Measurements from ENCODE around the gene ERVH48-1. TPM values are rescaled to one million over a fixed set of nuclear protein-coding genes. Genes with fewer than 3 reads are reported as not detected.
A peak's percentile ranks its signal among the peaks of the same experiment; 100 is the strongest.

Gene ERVH48-1
- total and polyA plus RNA-seq, 2 of the 8 experiments (the other 6 are each of a cell fraction or from before 2014, with no cell fraction given): 4.2 to 17.7 TPM

- no peaks in the 10 kb centered on the region for H3K79me1 ChIP-seq (ENCODE audit: low read depth, low read length)
- H3K9me3 ChIP-seq (ENCODE audit: insufficient read depth in 2 of 2, low read depth in 1 of 2, low read length in 1 of 2): no peaks in the 10 kb centered on the region
- no peak overlapping the region for H3K23ac ChIP-seq (ENCODE audit: insufficient read length)
- H2AFZ ChIP-seq (ENCODE audit: low read length): no peak overlapping the region
- H3K18ac ChIP-seq (ENCODE audit: extremely low read depth, low read length): peak overlapping the region; percentile 21
- no peaks in the 10 kb centered on the region for H3K36me3 ChIP-seq (ENCODE audit: control insufficient read depth in 2 of 4, insufficient read depth in 4 of 4, low read length in 3 of 4)
- H2BK120ac ChIP-seq (replicated peaks; ENCODE audit: low read depth, low read length): peak overlapping the region; percentile 96
- peak overlapping the region; percentile 12 to 55; a peak in 2 of 4 replicates for H3K4me2 ChIP-seq (ENCODE audit: insufficient read depth in 1 of 2, low read depth in 2 of 2, low read length in 2 of 2)
- H2BK5ac ChIP-seq (ENCODE audit: low read depth, low read length): peak overlapping the region; percentile 98
- DNase-seq (ENCODE audit: low read depth in 1 of 2, low spot score in 2 of 2) (peak; percentile 67 to 82), FAIRE-seq (peak; percentile 63)
- H2BK12ac ChIP-seq (ENCODE audit: low read depth, low read length): peak overlapping the region; percentile 30; the same call in 1 of the 2 replicates
- no peaks in the 10 kb centered on the region for H3K23me2 ChIP-seq (ENCODE audit: low read depth, low read length)
- 14% methylated on average over 11 of the region's 13 CpGs; no CpG with 5 or more reads in 1 of the 2 experiments for WGBS, 2 experiments (ENCODE audit: extremely low coverage in 1 of 2, insufficient coverage in 1 of 2, insufficient read length in 1 of 2, insufficient replicate concordance in 2 of 2, low coverage in 1 of 2, low lambda C conversion rate in 2 of 2, missing lambda C conversion rate in 1 of 2)
- H3K4me3 ChIP-seq (ENCODE audit: extremely low read depth in 1 of 4, insufficient read depth in 2 of 4, low read depth in 3 of 4, low read length in 4 of 4): peak overlapping the region in 1 of 4 experiments; percentile 26; a peak in 1 of 8 replicates
- H4K8ac ChIP-seq (ENCODE audit: extremely low read depth, insufficient read depth, low read length): no peak overlapping the region
- peak overlapping the region; percentile 100 for H4K91ac ChIP-seq (replicated peaks; ENCODE audit: insufficient read length, low read length)
- peak overlapping the region; percentile 86 for H3K27ac ChIP-seq (ENCODE audit: low read depth, low read length)
- no peak overlapping the region; a peak in 1 of 7 replicates for H3K9ac ChIP-seq (replicated peaks in 1 of 4; ENCODE audit: extremely low read depth in 1 of 4, low read depth in 3 of 4, low read length in 3 of 4)
- peak overlapping the region; percentile 32 for H3K56ac ChIP-seq (replicated peaks; ENCODE audit: insufficient read length, low read depth, low read length)
- peaks cover 9 to 25% (median 17%) of the 10 kb centered on the region in 4 experiments for H3K4me1 ChIP-seq (replicated peaks in 1 of 4; ENCODE audit: control insufficient read depth in 3 of 4, insufficient read depth in 4 of 4, low read length in 3 of 4)
- no peak overlapping the region for H2BK15ac ChIP-seq (ENCODE audit: low read length)
- H3K4ac ChIP-seq (replicated peaks; ENCODE audit: insufficient read length, low read depth, low read length): no peak overlapping the region
- no peak overlapping the region for H3K14ac ChIP-seq (ENCODE audit: insufficient read length)
- ChIA-PET CTCF (ENCODE audit: partially characterized antibody) (interaction anchor here (0.6 to 2.7 kb wide), 6 partner anchors 9 to 26 kb away, joined by 3 to 9 read pairs (median 3); no protein-coding TSS in a partner anchor), POLR2A (ENCODE audit: partially characterized antibody) (interaction anchor here (0.6 to 5.6 kb wide), 17 partner anchors 8 to 78 kb away, joined by 3 to 37 read pairs (median 4); partner anchors contain the start of genes ERVH48-1 and PKNOX1)
- no peaks in the 10 kb centered on the region for H3K27me3 ChIP-seq (replicated peaks in 1 of 4; ENCODE audit: control insufficient read depth in 3 of 4, extremely low read depth in 1 of 4, insufficient read depth in 3 of 4, low read length in 3 of 4)
- no peaks in the 10 kb centered on the region for H3K79me2 ChIP-seq (ENCODE audit: control insufficient read depth in 1 of 2, insufficient read depth in 2 of 2, low read length in 2 of 2)
- peak overlapping the region; percentile 90; the same call in 1 of the 2 replicates for H2AK5ac ChIP-seq (ENCODE audit: low read depth, low read length)
- H4K20me1 ChIP-seq (replicated peaks in 1 of 2; ENCODE audit: control insufficient read depth in 1 of 2, insufficient read depth in 2 of 2, low read length in 2 of 2): no peaks in the 10 kb centered on the region
- H4K5ac ChIP-seq (ENCODE audit: insufficient read length, low read depth, low read length): peak overlapping the region; percentile 79
- no peak overlapping the region for H2BK20ac ChIP-seq (ENCODE audit: low read length)
- TF ChIP-seq HDAC2 (IDR thresholded peaks at IDR 0.05; ENCODE audit: borderline replicate concordance in 1 of 2, low read depth in 2 of 2, low read length in 2 of 2): 0 out of 4 replicates have a peak, but pooled peaks of 1 of the 2 experiments have one; percentile 54
- peak; percentile 83 for TF ChIP-seq YY1 (IDR thresholded peaks at IDR 0.05; ENCODE audit: low read depth, low read length)
Measured at GRCh38 chr21:42956824-42957630, 31.6 kb upstream of the ERVH48-1 start.
